ENCODE data around the gene AGBL1.

AGBL1 gene

GRCh38 chr15:86255247-86255646 lies 175.6 kb downstream of the AGBL1 start:
- DNase-seq = no peak

DNA sequence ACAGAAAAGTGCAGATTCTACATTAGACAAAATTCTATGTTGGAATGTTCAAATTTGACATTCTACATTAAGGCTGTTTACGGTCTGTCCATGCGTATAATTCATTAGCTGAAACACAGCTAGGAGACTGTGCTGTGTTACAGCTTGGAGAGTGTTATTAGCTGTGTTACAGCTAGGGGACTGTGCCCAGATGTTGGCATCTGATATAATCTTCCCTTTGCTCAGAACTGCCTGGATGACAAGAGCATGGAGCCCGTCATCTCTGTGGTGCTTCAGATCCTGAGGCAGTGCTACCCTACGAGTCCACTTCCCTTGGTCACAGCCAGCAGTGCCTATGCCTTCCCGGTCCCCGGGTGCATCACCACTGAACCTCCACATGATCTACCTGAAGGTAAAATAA lies 177.0 kb downstream of the AGBL1 start:
- DNase-seq = no peak

- no peak for DNase-seq
Observed at GRCh38 chr15:86259589-86259988, 179.9 kb downstream of the AGBL1 start.

- DNase-seq = no peak
Observed at GRCh38 chr15:86263230-86263629, 183.6 kb downstream of the AGBL1 start.

DNA sequence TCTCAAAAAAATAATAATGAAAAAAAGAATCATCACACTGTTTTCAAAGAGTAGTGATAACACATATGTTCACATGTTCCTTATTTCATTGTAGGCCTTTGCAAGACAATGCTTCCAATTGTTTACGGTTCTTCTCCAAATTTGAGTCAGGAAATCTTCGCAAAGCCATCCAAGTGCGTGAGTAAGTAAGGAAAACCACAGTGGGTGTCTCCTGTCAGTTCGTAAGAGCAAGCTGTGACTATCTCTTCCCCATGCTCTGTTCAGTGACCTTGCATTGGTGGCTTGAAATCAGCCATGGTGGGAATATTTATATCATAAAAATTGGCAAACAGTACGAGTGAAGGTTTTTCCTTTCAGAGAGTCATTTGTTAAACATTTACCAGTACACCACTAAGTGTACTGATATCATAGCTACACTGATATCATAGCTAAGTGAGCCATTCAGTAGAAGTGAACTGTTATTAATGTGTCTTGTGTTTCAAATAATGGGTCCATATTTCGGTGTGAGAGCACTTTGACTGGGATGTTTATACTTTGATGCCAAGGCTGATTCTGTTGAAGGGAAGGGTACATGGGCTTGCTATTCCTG lies 187.3 kb downstream of the AGBL1 start:
- no peak for DNase-seq

DNA sequence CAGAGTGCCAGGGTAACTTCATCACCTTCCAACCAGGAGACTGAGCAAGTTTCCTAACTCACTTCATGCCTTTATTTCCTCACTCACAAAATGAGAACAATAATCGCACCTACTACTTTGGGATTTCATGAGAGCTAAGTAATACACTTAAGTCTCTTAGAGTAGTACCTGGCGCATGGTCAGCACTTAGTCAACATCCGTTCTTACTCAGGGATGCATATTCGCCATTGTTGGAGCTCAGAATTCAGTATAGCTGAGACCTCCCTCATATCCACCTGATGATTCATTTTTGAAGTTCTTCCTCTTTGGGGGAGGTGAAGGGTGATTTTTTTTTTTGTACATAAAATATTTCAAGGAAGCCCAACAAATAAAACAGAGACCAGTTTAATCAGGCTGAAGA lies 188.2 kb downstream of the AGBL1 start:
- DNase-seq = no peak

GRCh38 chr15:86268558-86268957 lies 188.9 kb downstream of the AGBL1 start:
- no peak for DNase-seq

DNA sequence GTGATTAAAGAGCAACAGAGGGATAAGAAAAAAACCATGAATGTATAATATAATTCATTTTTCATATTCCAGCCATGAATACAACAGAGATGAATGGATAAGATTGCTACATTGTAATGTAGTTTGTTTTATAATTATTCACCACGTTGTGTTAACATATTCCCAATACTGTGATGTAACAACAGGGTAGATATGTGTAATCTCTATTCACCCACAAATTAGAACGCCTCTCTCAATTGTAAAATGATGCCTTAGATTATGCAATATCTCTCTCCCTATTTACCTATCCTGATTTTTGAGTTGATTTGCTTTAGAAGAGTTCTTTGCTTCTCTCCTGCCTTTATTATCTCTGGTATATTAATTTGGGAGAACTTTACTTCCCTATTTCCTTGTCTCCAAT lies 193.6 kb downstream of the AGBL1 start:
- DNase-seq = no peak

GRCh38 chr15:86275361-86275760 lies 195.7 kb downstream of the AGBL1 start:
- no peak for DNase-seq

GRCh38 chr15:86278586-86278985 lies 198.9 kb downstream of the AGBL1 start:
- no peak for DNase-seq

GRCh38 chr15:86284635-86285034 lies 205.0 kb downstream of the AGBL1 start:
- no peak for DNase-seq

DNA sequence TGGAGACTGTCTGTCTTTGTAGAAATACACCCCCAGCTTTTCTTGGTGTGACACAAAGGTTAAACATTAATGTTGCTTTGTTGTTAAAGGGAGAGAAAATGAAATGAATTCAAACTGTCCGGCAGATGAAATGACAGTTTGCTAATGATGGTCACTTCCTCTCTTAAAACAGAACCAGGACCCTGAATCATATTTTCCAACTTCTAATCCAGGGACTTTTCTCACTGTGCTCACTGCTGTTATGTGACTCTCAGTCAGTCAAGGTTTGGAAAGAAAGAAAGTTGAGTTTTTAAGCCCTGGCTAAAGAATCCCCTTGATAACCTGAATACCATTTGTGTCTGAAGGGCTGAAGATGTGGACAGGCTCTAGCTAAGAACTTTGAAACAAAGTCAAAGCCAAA lies 215.8 kb downstream of the AGBL1 start:
- no peak for DNase-seq

DNA sequence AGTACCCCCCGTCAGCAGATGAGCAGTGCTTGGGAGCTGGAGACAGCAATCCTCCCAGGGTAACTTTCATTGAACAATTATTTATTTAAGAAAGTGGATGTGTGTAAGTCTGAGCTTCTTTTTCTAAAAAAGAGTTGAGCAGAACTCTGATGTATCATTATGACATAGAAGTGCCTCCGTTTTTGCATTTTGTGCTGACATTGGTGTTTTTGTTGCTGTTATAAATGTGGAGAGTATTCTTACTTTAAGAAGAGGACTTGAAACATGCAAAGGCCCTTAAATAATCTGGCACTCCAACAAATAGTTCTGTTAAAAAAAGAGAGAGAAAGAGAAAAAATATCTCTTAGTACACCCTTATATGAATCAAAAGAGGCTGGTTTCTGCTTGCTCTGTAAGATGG lies 217.1 kb downstream of the AGBL1 start:
- DNase-seq = no peak

DNA sequence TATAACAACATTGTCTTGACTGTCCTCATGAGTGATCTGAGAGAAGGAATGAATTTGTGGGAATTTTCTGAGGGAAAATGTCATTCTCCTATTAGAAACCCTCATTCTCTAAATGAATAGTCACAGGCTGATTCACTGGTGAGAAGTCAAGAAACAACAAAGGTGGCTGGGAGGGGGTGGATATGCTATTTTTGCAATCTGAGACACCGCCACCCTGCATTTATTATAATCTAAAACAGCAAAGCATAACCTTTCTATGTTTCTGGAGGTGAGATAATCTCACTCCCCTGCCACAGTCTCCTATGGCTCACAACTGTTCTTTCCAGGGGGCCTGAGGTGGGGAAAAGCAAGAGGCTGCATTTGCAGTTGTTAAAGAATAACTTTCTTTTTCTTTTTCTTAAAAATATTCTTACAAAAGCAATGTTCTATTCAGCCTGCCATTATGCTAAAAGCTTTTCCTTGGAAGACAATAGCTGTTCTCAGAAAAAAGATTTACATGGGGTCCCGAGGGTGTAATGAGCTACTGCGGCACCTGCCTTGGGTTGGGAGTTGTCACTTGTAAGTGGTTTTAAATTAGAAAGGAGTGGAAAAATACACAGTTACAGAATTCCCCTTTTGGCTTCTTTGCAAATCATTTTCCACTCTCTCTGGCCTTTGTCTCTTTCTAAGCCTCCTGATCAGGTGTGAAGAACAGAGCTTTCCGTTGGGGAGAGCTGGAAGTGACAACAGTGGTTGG lies 220.9 kb downstream of the AGBL1 start:
- no peak for DNase-seq

- DNase-seq = no peak
Observed at GRCh38 chr15:86311568-86312280, 232.1 kb downstream of the AGBL1 start.

- peak; percentile 41 for DNase-seq
Observed at GRCh38 chr15:86312486-86312885, 232.8 kb downstream of the AGBL1 start.

DNA sequence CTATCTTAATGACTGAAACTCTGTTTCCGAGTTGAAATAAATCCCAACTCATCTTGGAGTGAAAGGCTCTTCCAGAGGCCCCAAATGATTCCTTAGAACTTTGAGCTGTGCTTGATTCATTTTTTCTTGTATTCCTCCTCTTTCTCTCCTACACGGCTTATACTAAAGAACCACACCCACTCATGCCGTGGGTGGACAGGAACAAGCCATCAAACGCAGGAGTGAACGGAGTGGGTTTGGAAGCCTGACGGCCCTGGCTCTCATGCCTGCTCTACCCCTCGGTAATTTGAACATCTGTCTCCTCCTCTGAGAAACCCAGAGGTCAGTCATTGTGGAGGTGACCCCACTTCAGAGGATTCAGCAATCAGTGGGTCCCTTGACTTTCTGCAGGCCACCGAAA lies 236.5 kb downstream of the AGBL1 start:
- no peak for DNase-seq

GRCh38 chr15:86316726-86317383 lies 237.2 kb downstream of the AGBL1 start:
- DNase-seq = no peak

DNA sequence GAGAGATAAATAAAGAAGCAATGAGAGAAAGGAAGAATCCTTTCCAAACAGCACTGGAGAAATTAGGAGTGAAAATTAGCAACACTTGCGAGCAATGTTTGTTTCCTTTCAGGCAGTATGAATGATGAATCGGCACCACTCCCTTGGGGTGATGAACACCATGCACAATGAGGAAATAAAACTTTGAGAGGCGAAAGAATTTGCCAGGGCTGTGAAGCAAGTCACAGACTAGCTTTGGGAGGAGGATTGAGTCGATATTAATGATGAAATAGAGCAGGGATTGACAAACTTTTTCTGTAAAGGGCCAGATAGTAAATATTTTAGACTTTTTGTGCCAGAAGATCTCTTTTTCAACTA lies 237.7 kb downstream of the AGBL1 start:
- DNase-seq = no peak

- no peak for DNase-seq
Observed at GRCh38 chr15:86322629-86323028, 243.0 kb downstream of the AGBL1 start.

DNA sequence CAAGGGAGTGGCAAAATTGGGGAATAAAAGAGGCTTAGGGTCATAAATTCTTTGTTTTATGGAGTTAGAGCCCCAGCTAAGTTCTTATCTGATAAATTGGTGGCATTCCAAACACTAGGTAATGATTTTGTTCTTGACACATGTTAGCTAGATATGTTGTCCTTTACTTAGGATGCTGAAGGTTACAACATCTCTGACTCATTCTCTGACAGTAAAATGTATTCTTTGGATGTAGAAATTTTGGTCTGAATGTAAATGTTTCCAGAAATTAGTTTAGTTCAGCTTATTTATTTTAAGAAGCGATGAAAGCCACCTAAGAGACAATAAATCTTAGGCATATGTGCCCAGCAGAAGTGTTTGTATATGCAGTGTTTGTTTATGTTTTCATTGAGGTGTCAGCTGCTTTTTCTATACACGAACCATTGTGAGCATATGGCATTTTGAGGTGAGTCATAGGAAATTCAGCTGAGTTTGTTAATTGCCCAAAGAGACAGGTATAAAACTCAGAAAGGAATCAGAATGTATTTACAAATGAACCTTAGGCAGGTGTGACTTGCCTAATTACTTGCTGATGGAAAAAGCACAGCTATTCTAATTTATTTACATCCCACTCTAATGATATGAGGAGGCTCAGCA lies 247.7 kb downstream of the AGBL1 start:
- DNase-seq = no peak

- no peak for DNase-seq
Observed at GRCh38 chr15:86328658-86329057, 249.0 kb downstream of the AGBL1 start.

DNA sequence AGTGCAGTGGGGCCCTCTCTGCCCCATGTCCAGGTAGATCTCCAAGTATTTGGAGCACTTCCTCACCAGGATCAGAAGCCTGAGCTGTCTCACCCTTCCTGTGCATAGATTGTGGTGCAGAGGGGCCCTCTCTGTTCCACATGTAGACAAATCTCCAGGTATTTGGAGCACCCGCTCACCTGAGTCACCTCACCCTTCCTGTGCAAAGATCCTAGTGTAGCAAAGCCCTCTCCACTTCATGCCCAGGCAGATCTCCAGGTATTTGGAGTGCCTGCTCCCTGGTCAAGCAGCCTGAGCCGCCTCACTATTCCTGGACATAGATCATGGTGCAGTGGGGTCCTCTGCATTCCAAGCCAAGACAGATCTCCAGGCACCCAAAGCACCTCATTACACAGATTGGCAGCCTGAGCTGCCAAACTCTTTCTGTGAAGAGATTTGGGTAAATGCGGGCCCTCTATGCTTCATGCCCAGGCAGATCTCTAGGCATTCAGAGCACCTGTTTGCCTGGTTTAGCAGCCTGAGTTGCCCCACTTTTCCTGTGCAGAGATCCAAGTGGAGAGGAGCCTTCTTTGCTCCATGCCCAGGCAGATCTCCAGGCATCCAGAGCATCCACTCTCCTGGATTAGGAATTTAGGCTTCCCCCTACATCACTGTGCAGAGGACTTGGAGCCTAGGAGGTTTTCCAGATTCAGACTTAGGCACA lies 249.8 kb downstream of the AGBL1 start:
- no peak for DNase-seq
